ENCODE measurements around the gene TLE4.
"Not testable (repeated sequence)": the region's sequence is repeated elsewhere in the genome, so short reads cannot be mapped to it uniquely, and the experiment has no call there.

TLE4 gene

GRCh38 chr9:79638806-79639205 lies 67.0 kb downstream of the TLE4 start:
- Histone ChIP-seq H3K36me3 (ENCODE audit: control insufficient read depth, insufficient read depth, low read length) (peaks cover 3% of the 10 kb centered on the region), H3K4me3 (ENCODE audit: low read depth, low read length) (no peak overlapping the region), H3K9me3 (ENCODE audit: control insufficient read depth, insufficient read depth, low read depth, low read length) (peaks cover 5% of the 10 kb centered on the region; the same call in 1 of the 2 replicates), H3K4me1 (ENCODE audit: control insufficient read depth, insufficient read depth, low read length) (no peaks in the 10 kb centered on the region), H3K9ac (ENCODE audit: low read length) (no peak overlapping the region), H3K27me3 (ENCODE audit: control insufficient read depth, insufficient read depth, low read length) (no peaks in the 10 kb centered on the region), H3K27ac (ENCODE audit: low read depth, low read length) (no peak overlapping the region)

- peaks cover 10% of the 10 kb centered on the region; the same call in 1 of the 2 replicates for H3K9me3 ChIP-seq (ENCODE audit: control insufficient read depth, insufficient read depth, low read depth, low read length)
- no peaks in the 10 kb centered on the region for H3K27me3 ChIP-seq (ENCODE audit: control insufficient read depth, insufficient read depth, low read length)
- no peak overlapping the region for H3K9ac ChIP-seq (ENCODE audit: low read length)
- no peaks in the 10 kb centered on the region for H3K4me1 ChIP-seq (ENCODE audit: control insufficient read depth, insufficient read depth, low read length)
- H3K4me3 ChIP-seq (ENCODE audit: low read depth, low read length) = no peak overlapping the region
- H3K27ac ChIP-seq (ENCODE audit: low read depth, low read length) = no peak overlapping the region
- peaks cover 5% of the 10 kb centered on the region for H3K36me3 ChIP-seq (ENCODE audit: control insufficient read depth, insufficient read depth, low read length)
Measured at GRCh38 chr9:79639354-79639753, 67.6 kb downstream of the TLE4 start.

- peaks cover 13% of the 10 kb centered on the region; the same call in 1 of the 2 replicates for H3K9me3 ChIP-seq (ENCODE audit: control insufficient read depth, insufficient read depth, low read depth, low read length)
- not testable (repeated sequence) for H3K4me1 ChIP-seq (ENCODE audit: control insufficient read depth, insufficient read depth, low read length); H3K4me3 ChIP-seq (ENCODE audit: low read depth, low read length); H3K36me3 ChIP-seq (ENCODE audit: control insufficient read depth, insufficient read depth, low read length); H3K9ac ChIP-seq (ENCODE audit: low read length); H3K27ac ChIP-seq (ENCODE audit: low read depth, low read length); H3K27me3 ChIP-seq (ENCODE audit: control insufficient read depth, insufficient read depth, low read length)
Measured at GRCh38 chr9:79640067-79640466, 68.3 kb downstream of the TLE4 start.

- H3K4me3 ChIP-seq (ENCODE audit: low read depth, low read length) = no peak overlapping the region
- no peaks in the 10 kb centered on the region for H3K27me3 ChIP-seq (ENCODE audit: control insufficient read depth, insufficient read depth, low read length)
- H3K27ac ChIP-seq (ENCODE audit: low read depth, low read length) = no peak overlapping the region
- no peak overlapping the region for H3K9ac ChIP-seq (ENCODE audit: low read length)
- H3K9me3 ChIP-seq (ENCODE audit: control insufficient read depth, insufficient read depth, low read depth, low read length) = peaks cover 13% of the 10 kb centered on the region; the same call in 1 of the 2 replicates
- peaks cover 5% of the 10 kb centered on the region for H3K36me3 ChIP-seq (ENCODE audit: control insufficient read depth, insufficient read depth, low read length)
- 0 out of 2 replicates have a peak, but pooled peaks cover 2% of the 10 kb centered on the region for H3K4me1 ChIP-seq (ENCODE audit: control insufficient read depth, insufficient read depth, low read length)
Measured at GRCh38 chr9:79641070-79641469, 69.3 kb downstream of the TLE4 start.

GRCh38 chr9:79642671-79643070 lies 70.9 kb downstream of the TLE4 start:
- Histone ChIP-seq H3K27me3 (ENCODE audit: control insufficient read depth, insufficient read depth, low read length) (no peaks in the 10 kb centered on the region), H3K4me3 (ENCODE audit: low read depth, low read length) (no peak overlapping the region), H3K27ac (ENCODE audit: low read depth, low read length) (no peak overlapping the region), H3K9me3 (ENCODE audit: control insufficient read depth, insufficient read depth, low read depth, low read length) (peaks cover 13% of the 10 kb centered on the region; the same call in 1 of the 2 replicates), H3K4me1 (ENCODE audit: control insufficient read depth, insufficient read depth, low read length) (0 out of 2 replicates have a peak, but pooled peaks cover 2% of the 10 kb centered on the region), H3K36me3 (ENCODE audit: control insufficient read depth, insufficient read depth, low read length) (peaks cover 3% of the 10 kb centered on the region), H3K9ac (ENCODE audit: low read length) (no peak overlapping the region)

- Histone ChIP-seq H3K27me3 (ENCODE audit: control insufficient read depth, insufficient read depth, low read length) (no peaks in the 10 kb centered on the region), H3K27ac (ENCODE audit: low read depth, low read length) (no peak overlapping the region), H3K36me3 (ENCODE audit: control insufficient read depth, insufficient read depth, low read length) (peaks cover 3% of the 10 kb centered on the region), H3K4me1 (ENCODE audit: control insufficient read depth, insufficient read depth, low read length) (0 out of 2 replicates have a peak, but pooled peaks cover 2% of the 10 kb centered on the region), H3K9ac (ENCODE audit: low read length) (no peak overlapping the region), H3K9me3 (ENCODE audit: control insufficient read depth, insufficient read depth, low read depth, low read length) (peaks cover 13% of the 10 kb centered on the region; the same call in 1 of the 2 replicates), H3K4me3 (ENCODE audit: low read depth, low read length) (no peak overlapping the region)
Measured at GRCh38 chr9:79644048-79644447, 72.3 kb downstream of the TLE4 start.

GRCh38 chr9:79644601-79645000 lies 72.8 kb downstream of the TLE4 start:
- Histone ChIP-seq H3K27ac (ENCODE audit: low read depth, low read length) (no peak overlapping the region), H3K9me3 (ENCODE audit: control insufficient read depth, insufficient read depth, low read depth, low read length) (peaks cover 13% of the 10 kb centered on the region; the same call in 1 of the 2 replicates), H3K9ac (ENCODE audit: low read length) (no peak overlapping the region), H3K27me3 (ENCODE audit: control insufficient read depth, insufficient read depth, low read length) (no peaks in the 10 kb centered on the region), H3K36me3 (ENCODE audit: control insufficient read depth, insufficient read depth, low read length) (peaks cover 3% of the 10 kb centered on the region), H3K4me1 (ENCODE audit: control insufficient read depth, insufficient read depth, low read length) (0 out of 2 replicates have a peak, but pooled peaks cover 2% of the 10 kb centered on the region), H3K4me3 (ENCODE audit: low read depth, low read length) (no peak overlapping the region)

GRCh38 chr9:79645110-79645509 lies 73.3 kb downstream of the TLE4 start:
- peaks cover 3% of the 10 kb centered on the region for H3K36me3 ChIP-seq (ENCODE audit: control insufficient read depth, insufficient read depth, low read length)
- H3K4me1 ChIP-seq (ENCODE audit: control insufficient read depth, insufficient read depth, low read length) = peaks cover 4% of the 10 kb centered on the region; the same call in 1 of the 2 replicates
- no peaks in the 10 kb centered on the region for H3K27me3 ChIP-seq (ENCODE audit: control insufficient read depth, insufficient read depth, low read length)
- peaks cover 13% of the 10 kb centered on the region; the same call in 1 of the 2 replicates for H3K9me3 ChIP-seq (ENCODE audit: control insufficient read depth, insufficient read depth, low read depth, low read length)
- H3K4me3 ChIP-seq (ENCODE audit: low read depth, low read length) = no peak overlapping the region
- no peak overlapping the region for H3K9ac ChIP-seq (ENCODE audit: low read length)
- no peak overlapping the region for H3K27ac ChIP-seq (ENCODE audit: low read depth, low read length)

GRCh38 chr9:79646096-79646495 lies 74.3 kb downstream of the TLE4 start:
- H3K27ac ChIP-seq (ENCODE audit: low read depth, low read length) = no peak overlapping the region
- H3K9me3 ChIP-seq (ENCODE audit: control insufficient read depth, insufficient read depth, low read depth, low read length) = peaks cover 13% of the 10 kb centered on the region; the same call in 1 of the 2 replicates
- peaks cover 12% of the 10 kb centered on the region for H3K4me1 ChIP-seq (ENCODE audit: control insufficient read depth, insufficient read depth, low read length)
- H3K27me3 ChIP-seq (ENCODE audit: control insufficient read depth, insufficient read depth, low read length) = no peaks in the 10 kb centered on the region
- no peak overlapping the region for H3K4me3 ChIP-seq (ENCODE audit: low read depth, low read length)
- H3K36me3 ChIP-seq (ENCODE audit: control insufficient read depth, insufficient read depth, low read length) = peaks cover 3% of the 10 kb centered on the region
- H3K9ac ChIP-seq (ENCODE audit: low read length) = no peak overlapping the region

GRCh38 chr9:79651251-79651795 lies 79.6 kb downstream of the TLE4 start:
- H3K4me1 ChIP-seq (ENCODE audit: control insufficient read depth, insufficient read depth, low read length) = peaks cover 23% of the 10 kb centered on the region
- H3K9ac ChIP-seq (ENCODE audit: low read length) = no peak overlapping the region
- no peaks in the 10 kb centered on the region for H3K27me3 ChIP-seq (ENCODE audit: control insufficient read depth, insufficient read depth, low read length)
- no peaks in the 10 kb centered on the region for H3K9me3 ChIP-seq (ENCODE audit: control insufficient read depth, insufficient read depth, low read depth, low read length)
- peak overlapping the region; percentile 19; the same call in 1 of the 2 replicates for H3K4me3 ChIP-seq (ENCODE audit: low read depth, low read length)
- peaks cover 10% of the 10 kb centered on the region for H3K36me3 ChIP-seq (ENCODE audit: control insufficient read depth, insufficient read depth, low read length)
- 0 out of 2 replicates have a peak overlapping the region, but pooled peaks have one; percentile 17 for H3K27ac ChIP-seq (ENCODE audit: low read depth, low read length)

GRCh38 chr9:79652598-79652997 lies 80.8 kb downstream of the TLE4 start:
- H3K9me3 ChIP-seq (ENCODE audit: control insufficient read depth, insufficient read depth, low read depth, low read length) = no peaks in the 10 kb centered on the region
- H3K27ac ChIP-seq (ENCODE audit: low read depth, low read length) = no peak overlapping the region
- H3K27me3 ChIP-seq (ENCODE audit: control insufficient read depth, insufficient read depth, low read length) = no peaks in the 10 kb centered on the region
- no peak overlapping the region for H3K4me3 ChIP-seq (ENCODE audit: low read depth, low read length)
- H3K9ac ChIP-seq (ENCODE audit: low read length) = no peak overlapping the region
- peaks cover 18% of the 10 kb centered on the region for H3K36me3 ChIP-seq (ENCODE audit: control insufficient read depth, insufficient read depth, low read length)
- H3K4me1 ChIP-seq (ENCODE audit: control insufficient read depth, insufficient read depth, low read length) = peaks cover 23% of the 10 kb centered on the region
